UCSD-AML1 (cell line): ENCODE data around the gene LYSMD3.

Experiments
- DNase-seq: peaks from one replicate; lab custom pipeline; 2025; ENCODE audit not compliant: unreplicated experiment; lab: John Stamatoyannopoulos, UW

The LYSMD3 gene

GRCh38 chr5:90548069-90548593, 18.7 kb upstream of the LYSMD3 start:
- no peak for DNase-seq

GRCh38 chr5:90547072-90547536, 17.7 kb upstream of the LYSMD3 start:
- no peak for DNase-seq

GRCh38 chr5:90546216-90546837, 16.9 kb upstream of the LYSMD3 start:
- no peak for DNase-seq

- DNase-seq = no peak
Observed at GRCh38 chr5:90545511-90545910, 16.1 kb upstream of the LYSMD3 start.

- no peak for DNase-seq
Observed at GRCh38 chr5:90542827-90543519, 13.6 kb upstream of the LYSMD3 start.

- no peak for DNase-seq
Observed at GRCh38 chr5:90534922-90535321, 5.5 kb upstream of the LYSMD3 start.

GRCh38 chr5:90533794-90534193, 4.4 kb upstream of the LYSMD3 start:
- DNase-seq = no peak

GRCh38 chr5:90530736-90531487, 1.5 kb upstream of the LYSMD3 start:
- DNase-seq = no peak

- peak; percentile 71 for DNase-seq
Observed at GRCh38 chr5:90529939-90530677, 724 bp upstream of the LYSMD3 start.

- peak; percentile 17 for DNase-seq
Observed at GRCh38 chr5:90528601-90529193, 687 bp downstream of the LYSMD3 start.

- DNase-seq = no peak
Observed at GRCh38 chr5:90519081-90519480, 10.3 kb downstream of the LYSMD3 start.

GRCh38 chr5:90518661-90519060, 10.7 kb downstream of the LYSMD3 start:
- no peak for DNase-seq

GRCh38 chr5:90514520-90514919, 14.9 kb downstream of the LYSMD3 start:
- no peak for DNase-seq

- DNase-seq = no peak
Observed at GRCh38 chr5:90510438-90510837, 18.9 kb downstream of the LYSMD3 start.

GRCh38 chr5:90506221-90506620, 23.2 kb downstream of the LYSMD3 start:
- DNase-seq = no peak

- no peak for DNase-seq
Observed at GRCh38 chr5:90504743-90505142, 24.6 kb downstream of the LYSMD3 start.

GRCh38 chr5:90503596-90503995, 25.8 kb downstream of the LYSMD3 start:
- no peak for DNase-seq

GRCh38 chr5:90495146-90495545, 34.2 kb downstream of the LYSMD3 start:
- DNase-seq = no peak

GRCh38 chr5:90494043-90494442, 35.3 kb downstream of the LYSMD3 start:
- no peak for DNase-seq

GRCh38 chr5:90488791-90489190, 40.6 kb downstream of the LYSMD3 start:
- no peak for DNase-seq

GRCh38 chr5:90484540-90484939, 44.8 kb downstream of the LYSMD3 start:
- no peak for DNase-seq
